AG08395 (cell line): ENCODE results near the gene PIGQ.

Source experiments
- DNase-seq: peaks from one replicate; pipeline ENCODE4 v3.0.0; 2012; ENCODE audit warnings: mixed read lengths, low spot score

Gene PIGQ

DNA sequence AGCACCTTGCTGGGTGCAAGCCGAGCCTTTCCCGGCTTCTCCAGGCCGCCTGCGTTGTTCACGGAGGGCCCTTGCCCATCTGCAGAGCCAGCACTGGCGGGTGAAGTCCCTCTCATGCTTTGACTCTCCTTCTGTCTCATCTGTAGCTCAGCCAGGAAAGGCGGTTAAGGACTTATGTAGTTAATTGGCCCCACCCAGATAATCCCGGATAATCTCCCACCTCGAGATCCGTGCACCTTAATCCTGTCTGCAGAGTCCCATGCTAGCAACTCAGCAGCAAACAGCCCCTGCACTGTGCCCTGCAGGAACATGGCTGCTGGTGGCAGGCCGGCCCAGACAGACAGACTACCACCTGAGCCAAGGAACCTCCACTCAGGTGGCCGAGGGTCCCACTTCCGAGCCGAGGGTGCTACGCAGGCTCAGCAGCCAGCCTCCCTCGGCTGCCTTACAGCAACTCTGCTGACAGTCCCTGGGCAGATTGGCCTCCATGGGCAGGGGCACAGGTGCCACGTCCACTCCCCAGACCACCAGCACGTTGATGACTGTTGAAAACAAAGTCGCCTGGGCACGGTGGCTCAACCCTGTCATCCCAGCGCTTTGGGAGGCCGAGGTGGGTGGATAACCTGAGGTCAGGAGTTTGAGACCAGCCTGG is 37.0 kb downstream of the PIGQ start:
- DNase-seq, result no peak

DNA sequence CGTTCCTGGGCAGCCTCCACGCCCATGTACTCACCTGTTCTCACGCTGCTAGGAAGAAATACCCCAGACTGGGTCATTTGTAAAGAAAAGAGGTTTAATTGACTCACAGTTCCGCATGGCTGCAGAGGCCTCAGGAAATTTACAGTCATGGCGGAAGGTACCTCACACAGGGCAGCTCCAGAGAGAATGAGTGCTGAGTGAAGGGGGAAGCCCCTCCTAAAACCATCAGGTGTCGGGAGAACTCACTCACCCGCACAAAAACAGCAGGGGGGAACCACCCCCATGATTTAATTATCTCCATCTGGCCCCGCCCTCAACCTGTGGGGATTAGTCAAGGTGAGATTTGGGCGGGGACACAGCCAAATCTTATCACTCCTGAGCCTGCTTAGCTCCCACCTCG is 38.3 kb downstream of the PIGQ start:
- DNase-seq, result no peak

- no peak for DNase-seq
Observed at GRCh38 chr16:609316-609715, 39.5 kb downstream of the PIGQ start.

GRCh38 chr16:609984-610383 is 40.2 kb downstream of the PIGQ start:
- DNase-seq, result no peak

DNA sequence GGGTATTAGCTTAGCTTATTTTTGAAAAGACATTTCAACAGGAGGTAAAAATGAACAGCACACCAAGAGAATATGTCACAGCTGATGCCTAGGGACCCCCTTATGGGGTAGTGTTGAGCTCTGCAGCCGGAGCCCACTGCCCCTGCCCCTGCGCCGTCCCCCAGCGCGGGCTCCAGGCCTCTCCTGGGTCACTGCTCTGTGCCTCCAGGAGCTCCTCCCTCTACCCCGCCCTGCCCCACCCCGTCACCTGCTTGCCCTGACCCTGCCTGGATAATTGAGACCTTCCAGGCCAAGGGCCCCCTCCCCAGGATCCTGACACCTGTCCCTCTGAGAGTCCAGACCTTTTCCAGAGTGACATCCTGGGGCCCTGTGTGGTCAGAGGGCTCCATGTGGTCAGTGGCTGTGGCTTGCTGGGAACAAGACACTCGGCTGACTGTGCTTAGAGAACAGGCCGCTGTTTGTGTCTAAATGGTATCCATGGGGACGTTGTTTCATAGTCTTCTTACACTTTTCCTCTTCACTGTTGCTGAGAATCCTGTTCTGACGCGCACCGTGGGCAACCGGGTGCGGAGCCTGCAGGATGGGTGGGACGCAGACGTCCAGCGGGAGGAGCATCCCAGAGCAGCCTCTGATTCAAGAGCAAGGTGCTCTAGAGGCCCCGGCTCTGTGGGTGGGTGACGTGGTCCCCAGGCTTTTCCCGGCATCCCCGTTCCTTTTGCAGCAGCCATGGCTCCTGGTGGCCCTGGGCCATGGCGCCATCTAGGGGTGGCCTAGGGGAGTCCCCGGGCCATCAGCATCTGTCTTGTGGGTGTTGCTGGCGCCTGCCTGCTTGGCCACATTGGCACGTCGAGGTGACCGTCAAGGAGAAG is 41.0 kb downstream of the PIGQ start:
- peak; percentile 50 for DNase-seq

DNA sequence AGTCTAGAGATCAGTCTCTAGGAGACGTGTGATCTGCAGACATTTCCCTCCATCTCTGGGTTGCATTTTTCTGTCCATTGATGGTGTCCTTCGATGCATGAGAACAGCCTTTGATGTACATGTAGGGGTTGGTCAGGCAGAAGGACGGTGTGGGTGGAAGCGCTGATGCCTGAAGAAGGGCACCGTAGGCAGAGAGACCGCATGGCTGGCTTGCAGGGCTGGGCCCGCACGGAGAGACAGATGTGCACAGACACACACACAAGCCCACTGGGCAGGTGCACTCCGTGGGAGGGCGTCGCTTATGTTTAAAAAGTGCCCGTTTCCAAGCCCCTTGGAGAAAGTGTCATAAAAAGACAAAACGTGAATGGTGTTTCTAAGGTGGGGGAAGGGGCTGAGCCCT is 45.4 kb downstream of the PIGQ start:
- no peak for DNase-seq

DNA sequence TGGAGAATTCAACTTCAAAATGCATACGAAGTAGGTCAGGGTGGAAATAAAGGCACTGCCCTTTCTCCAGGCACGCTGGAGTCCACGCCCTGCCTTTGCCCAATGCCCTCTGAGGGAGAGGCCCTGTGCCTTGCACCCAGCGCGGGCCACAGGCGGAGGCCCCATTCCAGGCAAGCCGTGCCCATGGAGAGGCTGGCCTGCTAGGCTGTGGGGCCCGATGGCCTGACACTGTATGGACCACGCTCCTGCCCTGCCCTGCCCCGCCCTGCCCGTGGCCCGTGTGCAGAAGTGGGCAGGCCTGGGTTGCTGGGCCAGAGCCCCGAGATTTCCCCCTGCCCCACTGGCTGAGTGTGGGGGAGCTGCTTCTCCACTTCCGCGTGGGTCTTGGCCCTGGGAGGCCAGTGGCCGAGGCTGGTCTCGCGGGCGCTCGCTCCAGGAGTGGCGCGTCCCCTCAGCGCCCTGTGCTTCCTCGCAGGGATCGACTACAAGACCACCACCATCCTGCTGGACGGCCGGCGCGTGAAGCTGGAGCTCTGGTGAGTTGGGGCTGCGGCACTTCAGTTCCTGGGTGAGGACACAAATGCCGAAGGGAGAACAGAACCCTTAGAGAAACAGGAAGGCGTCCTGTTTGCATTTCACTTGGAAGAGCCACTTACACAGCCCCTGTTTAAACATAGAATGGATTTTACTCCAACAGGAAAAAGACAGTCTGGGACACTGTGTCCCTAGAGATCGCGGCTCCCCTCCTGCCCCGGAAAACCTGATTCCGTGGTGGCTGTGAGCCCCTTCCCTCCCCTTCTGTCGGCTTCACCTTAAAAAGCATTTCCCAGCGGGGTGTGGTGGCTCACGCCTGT is 47.2 kb downstream of the PIGQ start:
- no peak for DNase-seq

- DNase-seq, result no peak
Observed at GRCh38 chr16:617855-618254, 48.1 kb downstream of the PIGQ start.

- DNase-seq, result no peak
Observed at GRCh38 chr16:619476-620100, 49.8 kb downstream of the PIGQ start.

- no peak for DNase-seq
Observed at GRCh38 chr16:620700-621525, 51.1 kb downstream of the PIGQ start.

- DNase-seq, result no peak
Observed at GRCh38 chr16:621526-622105, 51.8 kb downstream of the PIGQ start.

- DNase-seq, result no peak
Observed at GRCh38 chr16:622920-623280, 53.1 kb downstream of the PIGQ start.

DNA sequence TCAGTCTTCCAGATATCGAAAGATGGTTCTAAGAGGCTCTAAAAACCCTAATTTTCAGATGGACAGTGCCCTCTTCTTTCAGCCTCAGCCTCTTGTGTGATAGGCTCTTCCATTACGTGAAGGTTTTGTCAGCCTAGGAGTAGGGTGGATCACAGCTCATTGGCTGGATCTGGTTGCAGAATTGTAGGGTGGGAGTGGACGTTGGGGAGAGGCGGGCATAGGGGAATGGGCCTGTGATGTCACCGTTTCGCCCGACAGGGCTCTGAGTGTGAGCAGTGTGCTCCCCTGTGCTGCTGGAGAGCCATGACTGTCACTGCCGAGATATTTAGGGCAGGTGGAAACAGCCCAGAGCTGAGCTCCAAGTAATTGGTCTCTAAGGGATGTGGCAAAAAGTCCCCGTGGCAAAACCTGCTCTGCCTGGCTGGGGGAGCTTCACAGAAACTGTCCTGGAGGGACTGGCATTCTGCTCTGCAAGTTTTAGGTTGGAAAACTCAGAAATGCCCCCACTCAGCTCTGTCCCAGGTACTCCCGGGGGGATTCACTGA is 54.8 kb downstream of the PIGQ start:
- no peak for DNase-seq

GRCh38 chr16:625117-625976 is 55.6 kb downstream of the PIGQ start:
- DNase-seq, result no peak

- DNase-seq, result no peak
Observed at GRCh38 chr16:625977-626765, 56.4 kb downstream of the PIGQ start.

DNA sequence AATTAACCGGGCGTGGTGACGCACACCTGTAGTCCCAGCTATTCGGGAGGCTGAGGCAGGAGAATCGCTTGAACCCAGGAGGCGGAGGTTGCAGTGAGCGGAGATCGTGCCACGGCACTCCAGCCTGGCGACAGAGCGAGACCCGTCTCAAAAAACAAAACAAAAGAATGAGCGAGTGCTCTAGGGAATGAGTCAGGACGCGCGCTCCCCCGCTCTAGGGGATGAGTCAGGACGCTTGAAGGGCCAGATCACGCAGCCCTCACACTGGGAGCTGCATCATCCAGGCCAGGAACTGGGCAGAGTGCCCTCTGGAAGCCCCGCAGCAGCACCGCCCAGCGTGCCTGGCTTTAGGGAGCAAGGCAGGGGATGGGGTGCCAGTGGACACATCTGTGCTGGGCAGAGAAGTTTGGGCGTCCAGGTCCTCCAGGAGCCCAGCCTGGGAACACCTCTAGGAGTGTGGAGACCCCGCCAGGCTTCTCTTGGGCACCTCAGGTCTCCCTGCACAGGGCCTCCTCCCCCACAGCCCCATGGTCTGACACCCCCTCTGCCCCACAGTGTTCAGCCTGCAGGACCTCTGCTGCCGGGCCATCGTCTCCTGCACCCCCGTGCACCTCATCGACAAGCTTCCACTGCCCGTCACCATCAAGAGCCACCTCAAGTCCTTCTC is 57.2 kb downstream of the PIGQ start:
- DNase-seq, result peak; percentile 98

DNA sequence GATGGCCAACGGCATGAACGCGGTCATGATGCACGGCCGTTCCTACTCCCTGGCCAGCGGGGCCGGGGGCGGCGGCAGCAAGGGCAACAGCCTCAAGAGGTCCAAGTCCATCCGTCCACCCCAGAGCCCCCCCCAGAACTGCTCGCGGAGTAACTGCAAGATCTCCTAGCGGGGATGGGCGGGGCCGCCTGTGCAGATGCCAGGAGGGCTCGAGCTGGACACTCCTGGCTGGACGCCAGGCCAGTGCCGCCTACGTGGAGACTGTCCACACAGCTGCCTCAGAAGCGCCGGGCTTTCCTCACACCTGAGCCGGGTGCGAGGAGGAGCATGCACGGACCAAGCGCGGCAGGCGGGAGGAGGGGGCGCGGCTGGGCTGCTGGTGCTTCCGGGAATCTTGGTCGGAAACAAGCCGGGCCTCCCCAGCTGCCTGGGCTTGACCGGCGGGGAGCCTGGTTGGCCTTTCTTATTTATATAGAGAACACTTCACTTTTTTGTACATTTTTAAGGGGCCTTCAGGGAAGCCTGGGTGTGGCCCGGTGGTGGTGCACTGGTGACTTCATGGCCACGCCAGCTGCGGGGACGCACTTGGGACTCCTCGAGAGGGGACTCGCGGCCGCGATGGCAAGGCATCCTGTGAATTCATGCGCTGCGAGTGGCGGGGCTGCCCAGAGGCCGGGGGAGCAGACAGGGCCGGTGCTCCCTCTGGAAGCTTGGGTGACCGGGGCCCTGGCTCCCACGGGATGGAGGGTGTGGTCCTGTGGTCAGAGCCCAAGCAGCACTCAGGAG is 57.9 kb downstream of the PIGQ start:
- no peak for DNase-seq
